ELR (cell line): ENCODE data around the gene CARD6.
"Not testable (repeated sequence)": the region's sequence is repeated elsewhere in the genome, so short reads cannot be mapped to it uniquely, and the experiment has no call there.

Experiments
- DNase-seq: peaks from one replicate; pipeline ENCODE4 v3.0.0-alpha.2; 2015; ENCODE audit warnings: low read depth

Gene CARD6

DNA sequence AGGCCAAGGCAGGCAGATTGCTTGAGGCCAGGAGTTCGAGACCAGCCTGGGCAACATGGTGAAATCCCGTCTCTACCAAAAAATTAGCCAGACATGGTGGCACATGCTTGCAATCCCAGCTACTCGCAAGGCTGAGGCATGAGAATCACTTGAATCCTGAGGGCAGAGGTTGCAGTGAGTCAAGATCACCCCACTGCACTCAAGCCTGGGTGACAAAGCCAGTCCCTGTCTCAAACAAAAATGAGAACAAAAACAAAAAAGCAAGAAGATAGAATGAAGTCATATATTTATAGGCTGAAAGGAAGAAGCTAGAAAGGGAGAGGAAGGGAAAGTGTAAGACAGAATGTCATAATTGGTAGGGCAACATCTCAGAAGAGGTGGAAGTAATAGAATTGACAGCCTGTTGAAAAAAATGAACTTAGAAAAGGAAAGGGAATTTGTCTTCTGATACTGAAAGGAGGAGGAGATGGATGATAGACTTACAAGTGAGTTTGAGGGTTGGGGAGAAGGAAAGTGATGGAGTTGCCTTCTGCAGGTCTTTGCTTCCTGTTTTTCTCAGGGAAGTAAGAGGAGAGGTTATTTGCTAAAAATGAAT, 32.2 kb downstream of the CARD6 start:
- DNase-seq, result no peak

- DNase-seq, result no peak
Measured at GRCh38 chr5:40875958-40876357, 34.8 kb downstream of the CARD6 start.

DNA sequence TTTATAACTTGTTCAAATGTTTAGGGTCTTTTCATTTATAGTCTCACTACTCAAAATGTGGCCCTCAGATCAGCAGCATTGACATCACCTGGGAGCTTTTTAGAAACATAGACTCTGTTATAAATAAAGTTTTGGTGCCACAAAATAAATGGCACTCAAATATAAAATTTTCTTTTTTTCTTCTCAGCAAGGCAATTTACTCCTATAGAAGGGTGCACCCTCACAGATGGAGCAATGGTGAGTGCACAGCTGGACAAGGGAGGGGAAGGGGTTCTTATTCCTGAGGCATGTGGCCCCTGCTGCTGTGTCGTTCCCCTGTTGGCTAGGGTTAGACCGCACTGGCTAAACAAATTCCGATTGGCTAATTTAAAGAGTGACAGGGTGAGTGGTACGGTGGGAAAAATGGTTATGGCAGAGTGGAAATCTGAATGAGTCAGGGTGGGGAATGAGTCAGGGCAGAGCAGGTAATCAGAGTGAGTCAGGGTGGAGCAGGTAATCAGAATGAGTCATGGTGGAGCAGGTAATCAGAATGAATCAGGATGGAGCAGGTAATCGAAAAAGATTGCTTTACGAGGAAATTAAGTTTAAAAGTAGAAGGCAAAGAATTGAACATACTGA, 36.3 kb downstream of the CARD6 start:
- DNase-seq, result no peak

DNA sequence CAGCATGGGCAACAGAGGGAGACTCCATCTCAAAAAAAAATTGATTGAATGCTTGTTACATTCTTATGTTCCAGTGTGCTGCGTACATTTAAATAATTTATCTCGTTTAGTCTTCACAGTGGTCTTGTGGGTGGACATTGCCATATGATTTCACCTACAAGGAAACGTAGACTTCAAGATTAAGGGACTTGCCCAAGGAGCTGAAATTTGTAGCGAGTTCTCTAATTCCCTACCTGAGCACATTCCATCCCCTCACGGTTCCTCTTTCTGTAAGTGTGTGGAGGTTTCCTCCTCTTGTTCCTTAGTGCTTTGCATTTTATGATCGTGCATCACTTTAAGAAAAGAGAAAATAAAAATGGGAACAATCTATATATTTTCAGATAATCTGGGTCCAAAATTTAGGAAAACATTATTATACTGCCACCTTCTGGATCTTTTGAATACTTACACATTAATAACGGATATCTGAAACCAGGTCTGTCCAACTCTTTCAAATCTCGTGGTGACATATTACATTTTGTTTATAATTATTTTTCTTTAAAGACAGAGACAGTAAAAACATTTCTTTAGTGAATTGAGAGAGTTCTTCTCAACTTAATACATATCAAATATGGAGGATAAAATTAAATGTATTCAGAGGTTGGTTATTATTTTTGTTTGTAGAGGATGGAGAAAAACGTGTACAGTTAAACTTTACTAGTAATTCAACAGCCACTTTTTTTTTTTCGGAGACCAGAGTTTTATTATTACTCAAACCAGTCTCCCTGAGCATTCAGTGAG, 38.2 kb downstream of the CARD6 start:
- DNase-seq, result peak; percentile 61

DNA sequence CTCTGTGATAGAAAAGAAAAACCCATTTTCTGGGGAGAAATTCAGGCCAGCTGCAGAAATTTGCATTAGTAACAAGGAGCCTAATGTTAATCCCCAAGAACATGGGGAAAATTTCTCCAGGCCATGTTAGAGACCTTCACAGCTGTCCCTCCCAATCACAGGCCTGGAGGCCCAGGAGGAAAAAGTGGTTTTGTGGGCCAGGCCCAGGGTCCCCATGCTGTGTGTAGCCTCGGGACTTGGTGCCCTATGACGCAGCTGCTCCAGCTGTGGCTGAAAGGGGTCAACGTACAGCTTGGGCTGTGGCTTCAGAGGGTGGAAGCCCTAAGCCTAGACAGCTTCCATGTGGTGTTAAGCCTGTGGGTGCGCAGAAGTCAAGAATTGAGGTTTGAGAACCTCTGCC, 41.1 kb downstream of the CARD6 start:
- no peak for DNase-seq

DNA sequence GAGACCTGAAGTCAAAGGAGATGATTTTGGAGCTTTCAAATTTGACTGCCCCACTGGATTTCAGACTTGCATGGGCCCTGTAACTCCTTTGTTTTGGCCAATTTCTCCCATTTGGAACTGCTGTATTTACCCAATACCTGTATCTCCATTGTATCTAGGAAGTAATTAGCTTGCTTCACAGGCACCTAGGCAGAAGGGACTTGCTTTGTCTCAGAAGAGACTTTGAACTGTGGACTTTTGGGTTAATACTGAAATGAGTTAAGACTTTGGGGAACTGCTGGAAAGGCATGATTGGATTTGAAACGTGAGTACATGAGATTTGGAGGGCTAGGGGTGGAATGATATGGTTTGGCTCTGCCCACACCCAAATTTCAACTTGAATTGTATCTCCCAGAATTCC, 41.9 kb downstream of the CARD6 start:
- DNase-seq, result not testable (repeated sequence)

DNA sequence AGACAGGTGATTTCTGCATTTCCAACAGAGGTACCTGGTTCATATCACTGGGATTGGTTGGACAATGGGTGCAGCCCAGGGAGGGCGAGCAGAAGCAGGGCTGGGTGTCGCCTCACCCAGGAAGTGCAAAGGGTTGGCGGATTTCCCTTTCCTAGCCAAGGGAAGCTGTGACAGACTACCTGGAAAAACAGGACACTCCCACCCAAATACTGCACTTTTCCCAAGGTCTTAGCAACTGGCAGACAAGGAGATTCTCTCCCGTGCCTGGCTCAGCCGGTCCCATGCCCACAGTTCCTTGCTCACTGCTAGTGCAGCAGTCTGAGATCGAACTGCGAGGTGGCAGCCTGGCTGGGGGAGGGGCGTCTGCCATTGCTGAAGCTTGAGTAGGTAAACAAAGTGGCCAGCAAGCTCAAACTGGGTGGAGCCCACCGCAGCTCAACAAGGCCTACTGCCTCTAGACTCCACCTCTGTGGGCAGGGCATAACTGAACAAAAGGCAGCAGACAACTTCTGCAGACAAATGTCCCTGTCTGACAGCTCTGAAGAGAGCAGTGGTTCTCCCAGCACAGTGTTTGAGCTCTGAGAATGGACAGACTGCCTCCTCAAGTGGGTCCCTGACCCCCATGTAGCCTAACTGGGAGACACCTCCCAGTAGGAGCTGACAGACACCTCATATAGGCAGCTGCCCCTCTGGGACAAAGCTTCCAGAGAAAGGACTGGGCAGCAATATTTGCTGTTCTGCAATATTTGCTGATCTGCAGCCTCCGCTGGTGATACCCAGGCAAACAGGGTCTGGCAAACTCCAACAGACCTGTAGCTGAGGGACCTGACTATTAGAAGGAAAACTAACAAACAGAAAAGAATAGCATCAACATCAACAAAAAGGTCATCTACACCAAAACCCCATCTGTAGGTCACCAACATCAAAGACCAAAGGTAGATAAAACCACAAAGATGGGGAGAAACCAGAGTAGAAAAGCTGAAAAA, 54.6 kb downstream of the CARD6 start:
- not testable (repeated sequence) for DNase-seq

- DNase-seq, result peak; percentile 75
Measured at GRCh38 chr5:40904205-40904993, 63.2 kb downstream of the CARD6 start.

DNA sequence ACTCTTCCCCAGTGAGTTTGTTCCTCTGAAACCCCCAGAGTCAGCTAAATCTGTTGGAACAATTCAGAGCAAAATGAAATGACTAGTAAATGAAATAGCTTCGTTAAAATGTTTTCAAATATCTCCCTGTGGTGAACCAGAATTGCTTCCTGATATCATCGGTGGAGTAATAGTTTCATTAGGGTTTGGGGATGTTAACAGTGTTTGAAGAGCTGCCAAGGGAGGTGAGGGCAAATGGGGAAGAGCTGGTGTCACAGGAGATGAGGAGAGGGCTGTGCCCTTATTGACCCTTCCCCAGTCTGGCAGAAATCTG, 63.8 kb downstream of the CARD6 start:
- no peak for DNase-seq

DNA sequence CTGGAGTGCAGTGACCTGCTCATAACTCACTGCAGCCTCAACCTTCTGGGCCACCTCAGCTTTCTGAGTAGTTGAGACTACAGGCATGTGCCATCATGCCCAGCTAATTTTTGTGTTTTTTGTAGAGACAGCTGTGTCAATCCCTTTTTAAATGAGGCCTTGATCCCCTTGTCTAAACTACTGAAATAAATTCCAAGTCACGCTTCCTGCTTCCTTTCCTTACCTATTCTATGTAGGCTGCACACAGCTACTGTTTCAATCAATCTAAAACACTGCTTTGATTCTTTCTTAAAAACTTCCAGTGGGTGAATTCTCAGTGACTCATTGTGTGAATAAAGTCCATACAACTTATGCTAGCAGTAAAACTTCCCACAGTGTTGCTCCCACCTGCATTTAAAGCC, 65.2 kb downstream of the CARD6 start:
- DNase-seq, result peak; percentile 4

DNA sequence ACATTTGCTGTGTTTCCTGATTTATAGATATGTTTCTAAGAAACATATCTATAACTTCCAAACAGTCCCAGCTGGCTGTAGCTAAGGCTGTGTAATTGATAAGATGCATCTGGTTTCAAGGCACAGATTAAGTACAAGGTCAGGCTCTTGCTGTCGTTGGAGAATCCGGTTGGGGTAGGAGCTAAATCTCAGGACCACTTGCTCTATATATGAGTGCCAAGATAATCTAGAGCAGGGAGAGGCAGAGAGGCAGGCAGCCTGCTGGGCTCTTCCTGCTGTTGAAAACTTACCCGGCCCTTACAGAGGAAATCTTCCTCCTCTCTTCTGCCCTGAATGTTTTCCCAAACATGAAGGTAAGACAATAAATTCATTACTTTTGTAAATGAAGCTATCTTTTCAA, 68.1 kb downstream of the CARD6 start, which contains the start of gene C7:
TSS of gene C7 (plus strand) at position 234 of the 400 bp plus-strand sequence. CDS start at position 348, 114 bp downstream.
- no peak for DNase-seq

DNA sequence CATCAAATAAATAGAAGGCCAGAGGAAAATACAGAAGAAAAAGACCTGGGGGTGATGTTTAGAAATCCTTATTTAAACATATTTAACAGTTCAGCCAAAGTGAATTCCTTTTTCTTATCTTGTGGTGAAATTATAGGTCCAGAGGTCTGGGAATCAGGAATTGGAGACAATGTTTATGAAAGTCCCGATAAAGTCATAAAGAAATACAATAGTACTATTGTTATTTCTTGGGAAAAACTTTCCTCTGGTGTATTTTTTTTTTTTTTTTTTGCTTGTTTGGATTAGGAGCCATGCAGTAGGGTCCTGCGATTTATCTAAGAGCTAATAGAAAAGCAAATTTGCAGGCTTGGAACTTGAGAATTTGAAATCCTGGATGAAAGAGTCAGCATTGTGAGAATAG, 68.6 kb downstream of the CARD6 start:
- no peak for DNase-seq
